Progenitor cell of endocrine pancreas (in vitro differentiated cells): Measurements from ENCODE around the gene TPGS1. TPM values are rescaled to one million over a fixed set of nuclear protein-coding genes. Genes with fewer than 3 reads are reported as not detected.

Source experiments
- DNase-seq: peaks from one replicate; pipeline ENCODE4 v3.0.0; 2021; ENCODE audit warnings: low spot score; ENCODE audit not compliant: unreplicated experiment
- H3K27ac Mint-ChIP-seq: 2 replicates; pipeline ENCODE4 v1.8.0; 2021; ENCODE audit warnings: mild to moderate bottlenecking, moderate library complexity, mixed read lengths
- H3K27me3 Mint-ChIP-seq: 2 replicates; pipeline ENCODE4 v1.8.0; 2021; ENCODE audit warnings: mixed read lengths
- H3K36me3 Mint-ChIP-seq: 2 replicates; pipeline ENCODE4 v1.8.0; 2022; ENCODE audit warnings: mixed read lengths; ENCODE audit not compliant: insufficient read depth
- H3K4me1 Mint-ChIP-seq: 2 replicates; pipeline ENCODE4 v1.8.0; 2021; ENCODE audit warnings: low read depth, mixed read lengths
- H3K4me3 Mint-ChIP-seq: 2 replicates; pipeline ENCODE4 v1.8.0; 2021; ENCODE audit warnings: low read depth, mild to moderate bottlenecking, moderate library complexity, mixed read lengths
- H3K9me3 Mint-ChIP-seq: 2 replicates; pipeline ENCODE4 v1.8.0; 2021; ENCODE audit warnings: low read depth, mixed read lengths
- total RNA-seq: library from RNA; stranded (reverse); gene quantifications from 2 replicates; pipeline ENCODE4 v1.2.1, GENCODE V29; 2021
- TF ChIP-seq, protein P1 (sequence below): fragments of 200-600 bp; sonication (generic); IDR thresholded peaks from one replicate; pipeline ENCODE4 v1.5.0; 2021; ENCODE audit warnings: antibody characterized with exemption, mild to moderate bottlenecking; ENCODE audit not compliant: unreplicated experiment

TPGS1 gene
- total RNA-seq, 1 donor from 2014 or later, result 16.4 TPM

DNA sequence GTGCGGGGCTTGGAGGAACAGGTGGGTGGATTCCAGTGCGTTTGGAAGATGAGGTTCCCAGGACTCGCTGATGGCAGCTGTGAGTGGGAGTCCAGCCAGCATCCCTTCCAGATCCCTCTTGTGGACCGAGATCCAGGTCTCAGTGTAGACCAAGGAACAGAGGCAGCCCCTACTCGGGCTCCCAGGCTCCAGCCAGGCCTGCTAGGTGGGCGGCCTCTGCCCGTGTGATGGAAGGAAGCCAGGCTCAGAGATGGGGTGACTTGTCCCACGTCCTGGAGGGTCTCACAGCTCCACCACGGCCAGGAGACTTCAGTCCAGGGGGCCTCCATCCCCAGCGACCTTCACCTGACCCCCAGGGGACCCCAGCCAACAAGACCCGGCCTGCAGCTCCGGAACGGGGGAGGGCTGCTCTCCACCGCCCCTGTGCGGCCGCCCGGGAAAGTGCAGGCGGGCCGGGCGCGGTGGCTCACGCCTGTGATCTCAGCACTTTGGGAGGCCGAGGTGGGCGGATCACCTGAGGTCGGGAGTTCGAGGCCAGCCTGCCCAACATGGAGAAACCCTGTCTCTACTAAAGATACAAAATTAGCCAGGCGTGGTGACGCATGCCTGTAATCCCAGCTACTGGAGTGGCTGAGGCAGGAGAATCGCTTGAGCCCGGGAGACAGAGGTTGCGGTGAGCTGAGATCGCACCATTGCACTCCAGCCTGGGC lies 11.7 kb upstream of the TPGS1 start:
- peak; percentile 59 for DNase-seq
- no peaks in the 10 kb centered on the region for H3K4me1 Mint-ChIP-seq
- H3K9me3 Mint-ChIP-seq, result no peaks in the 10 kb centered on the region
- TF ChIP-seq, protein P1, sequence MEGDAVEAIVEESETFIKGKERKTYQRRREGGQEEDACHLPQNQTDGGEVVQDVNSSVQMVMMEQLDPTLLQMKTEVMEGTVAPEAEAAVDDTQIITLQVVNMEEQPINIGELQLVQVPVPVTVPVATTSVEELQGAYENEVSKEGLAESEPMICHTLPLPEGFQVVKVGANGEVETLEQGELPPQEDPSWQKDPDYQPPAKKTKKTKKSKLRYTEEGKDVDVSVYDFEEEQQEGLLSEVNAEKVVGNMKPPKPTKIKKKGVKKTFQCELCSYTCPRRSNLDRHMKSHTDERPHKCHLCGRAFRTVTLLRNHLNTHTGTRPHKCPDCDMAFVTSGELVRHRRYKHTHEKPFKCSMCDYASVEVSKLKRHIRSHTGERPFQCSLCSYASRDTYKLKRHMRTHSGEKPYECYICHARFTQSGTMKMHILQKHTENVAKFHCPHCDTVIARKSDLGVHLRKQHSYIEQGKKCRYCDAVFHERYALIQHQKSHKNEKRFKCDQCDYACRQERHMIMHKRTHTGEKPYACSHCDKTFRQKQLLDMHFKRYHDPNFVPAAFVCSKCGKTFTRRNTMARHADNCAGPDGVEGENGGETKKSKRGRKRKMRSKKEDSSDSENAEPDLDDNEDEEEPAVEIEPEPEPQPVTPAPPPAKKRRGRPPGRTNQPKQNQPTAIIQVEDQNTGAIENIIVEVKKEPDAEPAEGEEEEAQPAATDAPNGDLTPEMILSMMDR, result peak; percentile 76
- H3K27me3 Mint-ChIP-seq, result peaks cover 26% of the 10 kb centered on the region
- no peak overlapping the region for H3K4me3 Mint-ChIP-seq
- no peak overlapping the region for H3K27ac Mint-ChIP-seq
- no peaks in the 10 kb centered on the region for H3K36me3 Mint-ChIP-seq

- TF ChIP-seq, protein P1, result no peak
- no peaks in the 10 kb centered on the region for H3K36me3 Mint-ChIP-seq
- no peak within 1 kb of the TSS for H3K27ac Mint-ChIP-seq
- H3K9me3 Mint-ChIP-seq, result no peaks in the 10 kb centered on the region
- H3K27me3 Mint-ChIP-seq, result peaks cover 26% of the 10 kb centered on the region
- no peaks in the 10 kb centered on the region for H3K4me1 Mint-ChIP-seq
- no peak for DNase-seq
- H3K4me3 Mint-ChIP-seq, result no peak within 1 kb of the TSS
Observed at GRCh38 chr19:496112-496665, 11.1 kb upstream of the TPGS1 start, which contains the start of gene MADCAM1. Gene MADCAM1, plus strand, starts transcription at chr19:496486. Its CDS starts 14 bp downstream, at chr19:496500.

DNA sequence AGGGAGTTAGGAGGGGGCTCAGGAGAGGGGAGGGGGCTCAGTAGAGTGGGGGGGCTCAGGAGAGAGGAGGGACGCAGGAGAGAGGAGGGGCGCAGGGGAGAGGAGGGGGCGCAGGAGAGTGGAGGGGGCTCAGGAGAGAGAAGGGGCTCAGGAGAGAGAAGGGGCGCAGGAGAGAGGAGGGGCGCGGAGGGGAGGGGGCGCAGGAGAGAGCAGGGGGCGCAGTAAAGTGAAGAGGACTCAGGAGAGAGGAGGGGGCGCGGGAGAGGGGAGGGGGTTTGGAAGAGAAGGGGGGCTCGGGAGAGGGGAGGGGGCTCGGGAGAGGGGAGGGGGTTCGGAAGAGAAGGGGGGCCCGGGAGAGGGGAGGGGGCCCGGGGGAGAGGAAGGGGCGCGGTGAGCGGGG lies 10.3 kb upstream of the TPGS1 start:
- TF ChIP-seq, protein P1, result no peak
- Mint-ChIP-seq H3K4me1 (no peaks in the 10 kb centered on the region), H3K36me3 (no peaks in the 10 kb centered on the region), H3K4me3 (no peak overlapping the region), H3K9me3 (no peaks in the 10 kb centered on the region), H3K27ac (no peak overlapping the region), H3K27me3 (peaks cover 28% of the 10 kb centered on the region)
- no peak for DNase-seq

- no peak for DNase-seq
- no peaks in the 10 kb centered on the region for H3K4me1 Mint-ChIP-seq
- H3K27ac Mint-ChIP-seq, result no peak overlapping the region
- H3K9me3 Mint-ChIP-seq, result no peaks in the 10 kb centered on the region
- TF ChIP-seq, protein P1, result no peak
- no peak overlapping the region for H3K4me3 Mint-ChIP-seq
- no peaks in the 10 kb centered on the region for H3K36me3 Mint-ChIP-seq
- H3K27me3 Mint-ChIP-seq, result peaks cover 31% of the 10 kb centered on the region
Observed at GRCh38 chr19:497491-497868, 9.8 kb upstream of the TPGS1 start.

GRCh38 chr19:497869-498510 lies 9.3 kb upstream of the TPGS1 start:
- Mint-ChIP-seq H3K27me3 (peaks cover 36% of the 10 kb centered on the region), H3K9me3 (no peaks in the 10 kb centered on the region), H3K4me3 (no peak overlapping the region), H3K4me1 (no peaks in the 10 kb centered on the region), H3K27ac (no peak overlapping the region), H3K36me3 (no peaks in the 10 kb centered on the region)
- DNase-seq, result no peak
- TF ChIP-seq, protein P1, result no peak
